K562 (cell line): ENCODE measurements around the gene GAA. TPM values are rescaled to one million over a fixed set of nuclear protein-coding genes. Genes with fewer than 3 reads are reported as not detected.

ENCODE experiments used
- ARHGAP35 ChIP-seq: fragments of 450-650 bp; IDR thresholded peaks from 2 replicates; pipeline ENCODE4 v1.6.1; 2018; ENCODE audit not compliant: partially characterized antibody
- ATF4 ChIP-seq: fragments of 450-650 bp; formaldehyde crosslinking; IDR thresholded peaks from 2 replicates; pipeline ENCODE4 v1.4.0; 2022; ENCODE audit warnings: mild to moderate bottlenecking, moderate library complexity
- IRF2 ChIP-seq: sonication (generic); formaldehyde crosslinking; IDR thresholded peaks from 2 replicates; pipeline ENCODE4 v1.8.1; 2022; ENCODE audit warnings: mild to moderate bottlenecking, missing genetic modification reagents
- NCOA6 ChIP-seq: fragments of 450-650 bp; IDR thresholded peaks from 2 replicates; pipeline ENCODE4 v1.6.1; 2017; ENCODE audit warnings: mild to moderate bottlenecking
- NFYB ChIP-seq: IDR thresholded peaks from 2 replicates; pipeline ENCODE4 v1.6.1; 2011; ENCODE audit warnings: mild to moderate bottlenecking, moderate library complexity; ENCODE audit not compliant: insufficient read length; ENCODE audit errors: extremely low read depth
- NR1H2 ChIP-seq: sonication (generic); formaldehyde crosslinking; IDR thresholded peaks from 2 replicates; pipeline ENCODE4 v1.4.0; 2020; ENCODE audit warnings: mild to moderate bottlenecking, missing genetic modification reagents
- NR2C2 ChIP-seq, 2 experiments: fragments of 200-800 bp in 1 of 2; sonication (Bioruptor generic) in 1 of 2; sonication (generic) in 1 of 2; formaldehyde crosslinking in 1 of 2; IDR thresholded peaks; 2 replicates each; pipeline versions ENCODE4 v1.6.1 to v1.8.0; 2016 to 2022; ENCODE audit warnings: mild to moderate bottlenecking in 1 of 2, missing compliant biosample characterization in 1 of 2, missing genetic modification characterization in 1 of 2, missing genetic modification reagents in 1 of 2
- RBM25 ChIP-seq: fragments of 200-400 bp; formaldehyde crosslinking; IDR thresholded peaks from 2 replicates; pipeline ENCODE4 v1.6.1; 2018; ENCODE audit warnings: low read length, low read depth, moderate library complexity; ENCODE audit not compliant: severe bottlenecking
- REST ChIP-seq, 2 experiments: fragments of 450-650 bp; formaldehyde crosslinking in 1 of 2; IDR thresholded peaks; 2 replicates each; pipeline versions ENCODE4 v1.4.0 to v1.6.1; 2014 to 2020; ENCODE audit warnings: mild to moderate bottlenecking in 2 of 2, borderline replicate concordance in 1 of 2, low read depth in 1 of 2
- SNAPC5 ChIP-seq: fragments of 250-450 bp; sonication (Bioruptor Pico); IDR thresholded peaks from 2 replicates; pipeline ENCODE4 v1.8.0; 2021; ENCODE audit warnings: moderate library complexity, mild to moderate bottlenecking, inconsistent platforms
- TFAP4 ChIP-seq: sonication (generic); formaldehyde crosslinking; IDR thresholded peaks from 2 replicates; pipeline ENCODE4 v1.8.0; 2022; ENCODE audit warnings: missing genetic modification reagents, mild to moderate bottlenecking, moderate library complexity, borderline replicate concordance
- ZBTB2 ChIP-seq: fragments of 450-650 bp; IDR thresholded peaks from 2 replicates; pipeline ENCODE4 v1.6.1; 2016; ENCODE audit warnings: antibody characterized with exemption
- ZNF232 ChIP-seq: sonication (generic); formaldehyde crosslinking; IDR thresholded peaks from 2 replicates; pipeline ENCODE4 v1.8.0; 2022; ENCODE audit warnings: mild to moderate bottlenecking, missing genetic modification reagents
- ZNF717 ChIP-seq: fragments of 250-450 bp; sonication (Bioruptor Pico); IDR thresholded peaks from 2 replicates; pipeline ENCODE4 v1.5.0; 2021
- polyA plus RNA-seq, 8 experiments: library from polyadenylated mRNA; depleted of rRNA in 4 of 8; stranded (reverse) in 5 of 8; unstranded in 3 of 8; fragments of >200 nt; fragmentation: Nextera tagmentation in 2 of 8; fragmentation: Illumina TruSeq in 1 of 8; extraction: Ambion mirVana in 2 of 8; extraction: Trizol in 1 of 8; gene quantifications; 2 replicates each; pipeline versions ENCODE4 v1.2.1 to v1.2.3, GENCODE V29; 2011 to 2014; ENCODE audit warnings: inconsistent platforms in 1 of 8, missing spikeins in 1 of 8
- total RNA-seq, 7 experiments: library from RNA; depleted of rRNA in 6 of 7; stranded (reverse); fragments of >200 nt in 6 of 7; fragmentation: Illumina TruSeq in 2 of 7; extraction: Trizol in 2 of 7; gene quantifications; 2 replicates each; pipeline versions ENCODE4 v1.2.1 to v1.2.3, GENCODE V29; 2011 to 2021; ENCODE audit warnings: low replicate concordance in 1 of 7

GAA gene
- total and polyA plus RNA-seq, 9 of the 15 experiments (the other 6 are each of a cell fraction or from before 2014, with no cell fraction given) = 0.15 to 6.4 (median 1.7) TPM

GRCh38 chr17:80101011-80101945, at the start of gene GAA (continued):
- peak; percentile 93 for TF ChIP-seq REST (IDR thresholded peaks at IDR 0.05; ENCODE audit: borderline replicate concordance)
- peak; percentile 63; the same call in 1 of the 2 replicates for TF ChIP-seq REST (CRISPR knock-in tag; IDR thresholded peaks at IDR 0.05; ENCODE audit: low read depth)
- no peak for TF ChIP-seq NFYB
- no peak for TF ChIP-seq NR1H2
- TF ChIP-seq ZBTB2 = no peak
- no peak for TF ChIP-seq ARHGAP35
- no peak for TF ChIP-seq NCOA6
- TF ChIP-seq RBM25 = no peak
- TF ChIP-seq TFAP4 (CRISPR knock-in tag) = no peak; the same call in 1 of the 2 replicates
- TF ChIP-seq IRF2 = no peak
- TF ChIP-seq ZNF232 (CRISPR knock-in tag) = no peak
- no peak for TF ChIP-seq NR2C2 (CRISPR knock-in tag; IDR thresholded peaks at IDR 0.05)
- TF ChIP-seq NR2C2 (tag; IDR thresholded peaks at IDR 0.05) = peak; percentile 81
- no peak for TF ChIP-seq ATF4 (CRISPR knock-in tag)
- no peak for TF ChIP-seq ZNF717 (CRISPR knock-in tag)
- no peak for TF ChIP-seq SNAPC5 (CRISPR knock-in tag)
